ENCODE data around the gene REXO1. TPM values are rescaled to one million over a fixed set of nuclear protein-coding genes. Genes with fewer than 3 reads are reported as not detected.

The REXO1 gene
- total and polyA plus RNA-seq, 2 experiments from 2014 or later = 20.2 to 90.1 TPM

GRCh38 chr19:1858412-1859081 lies 10.3 kb upstream of the REXO1 start (continued):
- TF ChIP-seq REST (IDR thresholded peaks at IDR 0.05; ENCODE audit: unreplicated experiment) = no peak

GRCh38 chr19:1857648-1858326 lies 9.5 kb upstream of the REXO1 start:
- H3K4me1 ChIP-seq (ENCODE audit: insufficient read depth) = peaks cover 67% of the 10 kb centered on the region
- TF ChIP-seq EZH2phosphoT487 (IDR thresholded peaks at IDR 0.05; ENCODE audit: unreplicated experiment) (no peak), ETS1 (IDR thresholded peaks at IDR 0.05) (no peak)

GRCh38 chr19:1856698-1857603 lies 8.7 kb upstream of the REXO1 start:
- H2AFZ ChIP-seq = no peak overlapping the region
- no peaks in the 10 kb centered on the region for H3K36me3 ChIP-seq (ENCODE audit: insufficient read depth)
- ATAC-seq (peak; percentile 14), DNase-seq (ENCODE audit: low spot score) (peak; percentile 87)
- peaks cover 11% of the 10 kb centered on the region for H3K27me3 ChIP-seq (ENCODE audit: insufficient read depth)
- H3K9me3 Mint-ChIP-seq = no peaks in the 10 kb centered on the region
- peaks cover 14% of the 10 kb centered on the region; the same call in 1 of the 2 replicates for H3F3A ChIP-seq (replicated peaks; ENCODE audit: low read depth)
- peaks cover 21% of the 10 kb centered on the region; the same call in 1 of the 2 replicates for H4K20me1 ChIP-seq (replicated peaks; ENCODE audit: insufficient read depth)
- peaks cover 50% of the 10 kb centered on the region for H3K79me2 ChIP-seq (replicated peaks; ENCODE audit: insufficient read depth)
- peak overlapping the region; percentile 74 for H3K4me3 ChIP-seq
- peaks cover 20% of the 10 kb centered on the region for H3K27me3 Mint-ChIP-seq (ENCODE audit: insufficient read depth, low read depth, poor library complexity)
- peak overlapping the region; percentile 98 for H3K4me2 ChIP-seq
- 0 out of 2 replicates have a peak overlapping the region, but pooled peaks have one; percentile 45 for H3K27ac ChIP-seq (ENCODE audit: low read depth)
- H3K36me3 Mint-ChIP-seq (ENCODE audit: low read depth) = peaks cover 5% of the 10 kb centered on the region; the same call in 2 of the 3 replicates
- peak overlapping the region; percentile 64 for H3K4me3 Mint-ChIP-seq
- no peaks in the 10 kb centered on the region for H3K9me2 ChIP-seq (ENCODE audit: insufficient read depth)
- H3K4me1 ChIP-seq (ENCODE audit: insufficient read depth) = peaks cover 67% of the 10 kb centered on the region
- TF ChIP-seq POLR2AphosphoS5 (IDR thresholded peaks at IDR 0.05; ENCODE audit: low read depth) (peak; percentile 66), ETS1 (IDR thresholded peaks at IDR 0.05) (no peak)
- peaks cover 57% of the 10 kb centered on the region for H3K4me1 Mint-ChIP-seq
- no peak overlapping the region for H3K27ac Mint-ChIP-seq

More at GRCh38 chr19:1857648-1858326, 9.5 kb upstream of the REXO1 start:
- Mint-ChIP-seq H3K4me1 (peaks cover 53% of the 10 kb centered on the region), H3K36me3 (ENCODE audit: low read depth) (peaks cover 5% of the 10 kb centered on the region; the same call in 2 of the 3 replicates), H3K4me3 (peak overlapping the region; percentile 64; the same call in 2 of the 3 replicates), H3K9me3 (no peaks in the 10 kb centered on the region), H3K27ac (no peak overlapping the region), H3K27me3 (ENCODE audit: insufficient read depth, low read depth, poor library complexity) (peaks cover 26% of the 10 kb centered on the region)
- Histone ChIP-seq H3F3A (replicated peaks; ENCODE audit: low read depth) (peaks cover 13% of the 10 kb centered on the region; the same call in 1 of the 2 replicates), H3K27ac (ENCODE audit: low read depth) (0 out of 2 replicates have a peak overlapping the region, but pooled peaks have one; percentile 45), H3K79me2 (replicated peaks; ENCODE audit: insufficient read depth) (peaks cover 57% of the 10 kb centered on the region), H3K4me2 (peak overlapping the region; percentile 98), H3K36me3 (ENCODE audit: insufficient read depth) (no peaks in the 10 kb centered on the region), H4K20me1 (replicated peaks; ENCODE audit: insufficient read depth) (peaks cover 21% of the 10 kb centered on the region; the same call in 1 of the 2 replicates), H3K9me2 (ENCODE audit: insufficient read depth) (no peaks in the 10 kb centered on the region), H2AFZ (no peak overlapping the region), H3K27me3 (ENCODE audit: insufficient read depth) (peaks cover 16% of the 10 kb centered on the region), H3K4me3 (peak overlapping the region; percentile 74)
- ATAC-seq (no peak), DNase-seq (ENCODE audit: low spot score) (no peak)
